ENCODE results near the gene ERAP2. TPM values are rescaled to one million over a fixed set of nuclear protein-coding genes. Genes with fewer than 3 reads are reported as not detected.

The ERAP2 gene
- total RNA-seq, 2 donors from 2014 or later = 7.5 to 24.7 TPM

- intact Hi-C loops (cut with DNase I) = no loop called here
- no peak overlapping the region for H3K4me3 ChIP-seq
- H3K9me3 ChIP-seq = no peaks in the 10 kb centered on the region
- DNase-seq (no peak), ATAC-seq (no peak)
- no peaks in the 10 kb centered on the region for H3K36me3 ChIP-seq (replicated peaks in 1 of 2; ENCODE audit: insufficient read depth in 1 of 2, low read depth in 2 of 2)
- no peaks in the 10 kb centered on the region for H3K27me3 ChIP-seq
- TF ChIP-seq POLR2A (IDR thresholded peaks at IDR 0.05) = no peak
- TF ChIP-seq CTCF (IDR thresholded peaks at IDR 0.05) = no peak
- no peak overlapping the region for H3K27ac ChIP-seq
- peaks cover 20% of the 10 kb centered on the region for H3K4me1 ChIP-seq
- 65 to 68% methylated on average over 2 of the region's 2 CpGs for WGBS, 2 donors
Observed at GRCh38 chr5:96968614-96969013, 92.3 kb downstream of the ERAP2 start.

Small RNAs within 50 kb of the gene (small RNA-seq; reads per million reads assigned to genes)
- not detected for gene RF00019

Other genes with a start within 250 kb of the ERAP2 start
- 100 to 1,000 TPM; 130 to 157 TPM for gene CAST, start 214.1 kb upstream of the ERAP2 start, total RNA-seq
- gene ERAP1, start 68.6 kb upstream of the ERAP2 start, total RNA-seq = 10 to 100 TPM; 11.5 to 20.2 TPM
- gene LNPEP, start 59.6 kb downstream of the ERAP2 start, total RNA-seq = 10 to 100 TPM; 16.8 to 22.1 TPM